OCI-LY1 (cell line): ENCODE results near the gene ENTPD1.
"Not testable (repeated sequence)": the region's sequence is repeated elsewhere in the genome, so short reads cannot be mapped to it uniquely, and the experiment has no call there.

Source experiments
- EZH2 ChIP-seq: fragments of 200-600 bp; sonication (generic), shearing (Covaris generic); IDR thresholded peaks from 2 replicates; pipeline ENCODE4 v1.8.0; 2017; ENCODE audit warnings: borderline replicate concordance, mixed run types, mild to moderate bottlenecking, antibody characterized with exemption, low read length, moderate library complexity, mixed read lengths
- TF ChIP-seq, protein P1 (sequence below): fragments of 200-600 bp; sonication (generic), shearing (Covaris generic); IDR thresholded peaks from 2 replicates; pipeline ENCODE4 v1.5.1; 2017; ENCODE audit warnings: mild to moderate bottlenecking, antibody characterized with exemption, low read length, moderate library complexity, mixed read lengths

DNA sequence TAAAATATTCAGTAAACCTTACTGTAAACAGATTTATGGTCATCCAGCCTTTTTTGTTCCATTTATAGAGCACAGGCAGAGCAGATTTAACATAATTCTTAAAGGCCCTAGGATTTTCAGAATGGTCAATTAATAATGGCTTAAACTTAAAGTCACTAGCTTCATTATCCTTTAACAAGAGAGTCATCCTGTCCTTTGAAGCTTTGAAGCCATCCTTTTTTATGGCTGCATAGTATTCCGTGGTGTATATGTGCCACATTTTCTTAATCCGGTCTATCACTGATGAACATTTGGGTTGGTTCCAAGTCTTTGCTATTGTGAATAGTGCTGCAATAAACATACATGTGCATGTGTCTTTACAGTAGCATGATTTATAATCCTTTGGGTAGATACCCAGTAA is 17.5 kb downstream of the ENTPD1 start:
- TF ChIP-seq, protein P1, sequence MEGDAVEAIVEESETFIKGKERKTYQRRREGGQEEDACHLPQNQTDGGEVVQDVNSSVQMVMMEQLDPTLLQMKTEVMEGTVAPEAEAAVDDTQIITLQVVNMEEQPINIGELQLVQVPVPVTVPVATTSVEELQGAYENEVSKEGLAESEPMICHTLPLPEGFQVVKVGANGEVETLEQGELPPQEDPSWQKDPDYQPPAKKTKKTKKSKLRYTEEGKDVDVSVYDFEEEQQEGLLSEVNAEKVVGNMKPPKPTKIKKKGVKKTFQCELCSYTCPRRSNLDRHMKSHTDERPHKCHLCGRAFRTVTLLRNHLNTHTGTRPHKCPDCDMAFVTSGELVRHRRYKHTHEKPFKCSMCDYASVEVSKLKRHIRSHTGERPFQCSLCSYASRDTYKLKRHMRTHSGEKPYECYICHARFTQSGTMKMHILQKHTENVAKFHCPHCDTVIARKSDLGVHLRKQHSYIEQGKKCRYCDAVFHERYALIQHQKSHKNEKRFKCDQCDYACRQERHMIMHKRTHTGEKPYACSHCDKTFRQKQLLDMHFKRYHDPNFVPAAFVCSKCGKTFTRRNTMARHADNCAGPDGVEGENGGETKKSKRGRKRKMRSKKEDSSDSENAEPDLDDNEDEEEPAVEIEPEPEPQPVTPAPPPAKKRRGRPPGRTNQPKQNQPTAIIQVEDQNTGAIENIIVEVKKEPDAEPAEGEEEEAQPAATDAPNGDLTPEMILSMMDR = not testable (repeated sequence)
- TF ChIP-seq EZH2 = not testable (repeated sequence)
